ENCODE measurements around the gene AK3.
"Not testable (repeated sequence)": the region's sequence is repeated elsewhere in the genome, so short reads cannot be mapped to it uniquely, and the experiment has no call there.

Gene AK3

DNA sequence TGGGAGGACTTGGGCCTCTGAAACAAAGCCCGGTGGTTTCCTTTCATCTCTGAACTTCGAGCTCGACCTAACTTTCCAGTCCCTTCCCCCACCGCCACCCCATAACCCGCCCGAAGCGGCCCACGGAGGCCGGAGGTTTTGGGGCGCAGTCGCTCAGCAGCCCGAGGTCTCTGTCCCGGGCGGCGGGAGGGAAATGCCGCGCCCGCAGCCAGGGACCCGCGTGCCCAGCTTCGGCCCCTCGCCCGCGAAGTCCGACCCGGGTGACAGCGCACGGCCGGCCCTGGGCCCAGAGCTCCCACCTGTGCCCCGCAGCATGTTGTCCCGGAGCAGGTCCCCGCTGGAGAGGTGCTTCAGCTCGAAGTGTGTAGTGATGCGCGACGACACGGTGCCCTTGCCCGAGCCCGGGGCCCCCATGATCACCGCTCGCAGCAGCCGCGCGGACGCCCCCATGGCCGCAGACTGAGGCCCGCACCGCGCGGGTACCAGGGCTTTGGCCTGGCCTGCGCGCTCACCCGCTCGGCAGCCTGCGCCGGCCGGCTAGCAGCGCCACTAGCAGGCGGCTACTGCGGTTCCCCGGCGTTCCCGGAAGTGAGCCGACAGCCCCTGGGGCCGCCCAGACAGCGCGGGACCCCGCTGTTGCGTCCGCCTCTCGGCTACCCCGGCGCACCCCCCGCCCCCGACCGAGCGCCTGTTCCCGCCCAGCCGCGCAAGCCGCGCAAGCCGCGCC is at the start of gene AK3:
Gene AK3 (minus strand): TSS at position 565 of the 727 bp plus-strand sequence. CDS start 115 bp downstream, at position 450.
- DNase-seq: peak; percentile 88

DNA sequence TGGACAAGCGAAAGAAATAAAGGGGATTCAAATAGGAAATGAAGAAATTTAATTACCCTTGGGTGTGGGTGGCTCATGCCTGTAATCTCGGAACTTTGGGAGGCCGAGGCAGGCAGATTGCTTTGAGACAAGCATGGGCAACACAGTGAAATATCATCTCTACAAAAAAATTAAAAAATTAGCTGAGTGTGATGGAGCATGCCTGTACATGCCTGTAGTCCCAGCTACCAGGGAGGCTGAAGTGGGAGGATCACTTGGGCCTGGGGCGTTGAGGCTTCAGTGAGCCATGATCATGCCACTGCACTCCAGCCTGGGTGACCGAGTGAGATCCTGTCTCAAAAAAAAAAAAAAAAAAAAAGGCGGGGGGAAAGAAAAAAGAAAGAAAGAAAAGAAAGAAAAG is 47.7 kb upstream of the AK3 start:
- DNase-seq: no peak

DNA sequence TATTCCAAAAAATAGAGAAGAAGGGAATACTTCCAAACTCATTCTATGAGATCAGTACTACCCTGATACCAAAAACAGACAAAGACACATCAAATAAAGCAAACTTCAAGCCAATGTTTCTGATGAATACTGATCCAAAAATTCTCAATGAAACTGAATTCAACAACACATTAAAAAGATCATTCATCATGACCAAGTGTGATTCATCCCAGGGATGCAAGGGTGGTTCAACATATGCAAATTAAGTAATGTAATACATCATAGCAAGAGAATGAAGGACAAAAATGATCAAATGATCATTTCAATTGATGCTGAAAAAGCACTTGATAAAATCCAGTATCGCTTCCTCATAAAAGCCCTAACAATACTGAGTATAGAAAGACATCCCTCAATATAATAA is 46.9 kb upstream of the AK3 start:
- no peak for DNase-seq

DNA sequence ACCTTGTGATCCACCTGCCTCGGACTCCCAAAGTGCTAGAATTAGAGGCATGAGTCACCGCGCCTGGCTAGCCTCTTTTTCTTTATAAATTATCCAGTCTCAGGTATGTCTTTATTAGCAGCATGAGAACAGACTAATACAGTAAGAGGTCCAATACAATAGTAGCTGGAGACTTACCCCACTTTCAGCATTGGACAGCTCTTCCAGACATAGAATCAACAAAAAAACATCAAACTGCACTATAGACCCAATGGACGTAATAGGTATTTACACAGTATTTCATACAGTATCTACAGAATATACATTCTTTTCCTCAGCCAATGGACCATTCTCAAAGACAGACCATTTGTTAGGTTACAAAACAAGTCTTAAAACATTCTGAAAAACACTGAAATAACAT is 45.6 kb upstream of the AK3 start:
- no peak for DNase-seq

DNA sequence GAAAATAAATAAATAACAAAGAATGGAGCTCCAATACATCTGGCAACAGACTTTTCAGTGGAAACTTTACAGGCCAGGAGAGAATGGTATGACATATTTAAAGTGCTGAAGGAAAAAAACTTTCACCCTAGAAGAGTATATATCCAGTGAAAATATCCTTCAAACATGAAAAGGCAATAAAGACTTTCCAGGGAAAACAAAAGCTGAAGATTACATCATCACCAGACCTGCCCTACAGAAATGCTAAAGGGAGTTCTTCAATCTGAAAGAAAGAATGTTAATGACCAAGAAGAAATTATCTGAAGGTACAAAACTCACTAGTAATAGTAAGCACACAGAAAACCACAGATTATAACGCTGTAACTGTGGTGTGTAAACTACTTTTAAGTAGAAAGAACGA is 43.4 kb upstream of the AK3 start:
- no peak for DNase-seq

DNA sequence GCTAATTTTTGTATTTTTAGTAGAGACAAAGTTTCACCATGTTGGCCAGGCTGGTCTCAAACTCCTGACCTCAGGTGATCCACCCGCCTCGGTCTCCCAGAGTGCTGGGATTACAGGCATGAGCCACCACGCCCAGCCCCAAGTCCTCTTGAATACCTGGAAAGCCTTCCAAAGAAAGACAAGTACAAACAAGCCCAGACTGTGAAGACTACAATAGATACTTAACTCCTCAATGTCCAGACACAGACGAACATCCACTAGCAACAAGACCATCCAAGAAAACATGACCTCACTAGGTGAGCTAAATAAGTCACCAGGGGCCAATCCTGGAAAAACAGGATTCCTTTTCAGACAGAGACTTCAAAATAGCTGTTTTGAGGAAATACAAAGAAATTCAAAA is 42.2 kb upstream of the AK3 start:
- not testable (repeated sequence) for DNase-seq

DNA sequence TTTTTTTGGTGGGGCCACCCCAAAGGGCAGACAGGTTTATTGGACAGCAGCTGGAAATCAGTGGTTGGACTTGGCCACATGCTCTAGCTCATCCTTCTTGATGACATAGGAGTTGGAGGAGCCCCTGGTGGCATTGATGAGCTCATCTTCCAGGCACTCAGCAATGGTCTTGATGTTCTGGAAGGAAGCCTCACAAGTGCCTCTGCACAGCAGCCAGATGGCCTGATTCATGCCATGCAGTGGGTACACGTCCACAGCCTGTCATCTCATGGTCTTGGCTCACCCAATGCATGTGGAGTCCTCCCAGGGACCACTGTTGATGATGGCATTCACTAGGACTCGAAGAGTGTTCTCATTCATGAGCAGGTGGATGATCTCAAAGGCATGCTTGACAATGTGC is 40.4 kb upstream of the AK3 start:
- DNase-seq: no peak

DNA sequence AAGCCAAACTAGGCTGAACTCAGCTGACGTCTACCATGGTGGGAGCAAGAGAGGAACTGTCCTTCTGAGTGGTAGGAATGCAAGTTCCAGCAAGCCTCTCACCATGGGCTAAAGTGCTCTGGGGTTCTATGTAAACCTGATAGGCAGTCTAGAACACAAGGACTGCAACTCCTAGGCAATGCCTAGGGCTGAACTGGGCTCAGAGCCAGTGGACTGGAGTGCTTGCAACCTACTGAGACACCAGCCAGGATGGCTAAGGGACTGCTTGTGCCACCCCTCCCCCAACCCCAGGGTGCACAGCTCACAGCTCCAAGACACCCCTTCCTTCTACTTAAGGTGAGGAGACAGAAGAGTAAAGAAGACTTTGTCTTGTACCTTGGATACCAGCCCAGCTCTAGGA is 39.6 kb upstream of the AK3 start:
- DNase-seq: no peak

DNA sequence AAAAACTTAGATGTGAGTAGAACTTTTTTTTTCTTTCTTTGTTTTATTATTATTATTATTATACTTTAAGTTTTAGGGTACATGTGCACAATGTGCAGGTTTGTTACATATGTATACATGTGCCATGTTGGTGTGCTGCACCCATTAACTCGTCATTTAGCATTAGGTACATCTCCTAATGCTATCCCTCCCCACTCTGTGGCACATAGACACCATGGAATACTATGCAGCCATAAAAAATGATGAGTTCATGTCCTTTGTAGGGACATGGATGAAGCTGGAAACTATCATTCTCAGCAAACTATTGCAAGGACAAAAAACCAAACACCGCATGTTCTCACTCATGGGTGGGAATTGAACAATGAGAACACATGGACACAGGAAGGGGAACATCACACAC is 34.0 kb upstream of the AK3 start:
- not testable (repeated sequence) for DNase-seq

DNA sequence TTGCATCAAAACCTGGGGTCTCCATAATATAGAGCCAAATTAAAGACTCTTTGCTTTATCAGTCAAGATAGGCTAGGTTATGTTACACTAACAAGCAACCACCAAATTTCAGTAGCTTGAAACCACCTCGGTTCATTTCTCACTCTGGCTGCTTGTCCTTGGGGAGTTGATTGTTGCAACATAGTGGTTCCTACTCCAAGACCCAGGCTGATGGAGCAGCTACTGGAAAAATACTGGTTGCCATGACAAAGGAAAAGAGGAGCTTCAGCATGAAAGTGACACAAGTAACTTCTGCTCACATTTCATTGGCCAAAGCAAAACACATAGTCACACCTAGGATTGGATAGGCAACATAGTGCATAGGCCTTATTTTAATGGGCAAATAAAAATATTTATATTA is 33.2 kb upstream of the AK3 start:
- no peak for DNase-seq

DNA sequence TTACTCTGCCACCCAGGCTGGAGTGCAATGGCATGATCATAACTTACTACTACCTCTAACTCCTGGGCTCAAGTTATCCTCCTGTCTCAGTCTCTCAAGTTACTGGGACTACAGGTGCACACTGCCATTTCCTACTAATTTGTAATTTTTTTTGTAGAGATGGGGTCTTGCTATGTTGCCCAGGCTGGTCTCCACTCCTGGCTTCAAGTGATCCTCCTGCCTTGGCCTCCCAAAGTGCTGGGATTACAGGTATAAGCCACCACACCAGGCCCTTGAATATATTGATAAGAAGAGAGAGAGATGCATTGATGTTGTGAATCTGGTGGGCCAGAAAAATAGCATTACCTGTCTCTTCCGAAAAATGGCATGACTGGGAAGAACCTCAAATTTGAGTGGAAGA is 30.8 kb upstream of the AK3 start:
- DNase-seq: no peak

DNA sequence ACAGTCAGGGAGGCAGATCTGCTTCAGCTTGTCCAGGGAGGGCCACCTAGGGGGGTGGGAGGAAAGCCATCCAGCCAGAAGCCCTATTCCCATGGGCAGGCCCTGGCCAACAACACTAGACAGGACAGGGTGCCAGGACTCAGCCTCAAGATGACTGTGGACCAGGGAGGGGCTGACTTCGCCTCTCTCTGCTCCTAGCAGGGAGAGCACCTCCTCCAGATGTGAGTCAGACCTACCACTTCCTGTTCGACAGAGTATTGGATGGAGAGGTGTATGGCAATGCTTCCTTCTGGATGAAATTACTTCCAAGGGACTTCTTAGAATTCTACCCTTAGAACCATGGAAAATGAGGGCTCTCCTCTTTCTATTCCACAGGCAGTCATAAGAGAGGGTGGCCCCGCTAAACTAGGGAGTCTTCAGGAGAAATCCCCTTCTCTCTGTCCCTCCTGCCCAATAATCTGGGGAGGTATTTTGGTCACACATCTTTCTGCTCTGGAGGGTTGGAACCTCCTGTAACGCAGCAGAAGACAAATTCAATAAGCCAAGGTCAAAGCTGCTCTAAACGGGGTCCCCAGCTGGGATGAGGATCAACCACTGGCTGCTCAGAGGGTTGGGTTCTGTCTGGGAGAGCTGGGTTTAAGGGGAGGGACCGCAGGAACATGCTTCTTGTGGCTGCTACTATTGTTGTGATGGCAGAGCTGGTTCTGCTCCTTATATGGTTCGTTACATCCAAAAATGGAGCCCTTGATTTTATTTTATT is 28.5 kb upstream of the AK3 start:
- DNase-seq: no peak

DNA sequence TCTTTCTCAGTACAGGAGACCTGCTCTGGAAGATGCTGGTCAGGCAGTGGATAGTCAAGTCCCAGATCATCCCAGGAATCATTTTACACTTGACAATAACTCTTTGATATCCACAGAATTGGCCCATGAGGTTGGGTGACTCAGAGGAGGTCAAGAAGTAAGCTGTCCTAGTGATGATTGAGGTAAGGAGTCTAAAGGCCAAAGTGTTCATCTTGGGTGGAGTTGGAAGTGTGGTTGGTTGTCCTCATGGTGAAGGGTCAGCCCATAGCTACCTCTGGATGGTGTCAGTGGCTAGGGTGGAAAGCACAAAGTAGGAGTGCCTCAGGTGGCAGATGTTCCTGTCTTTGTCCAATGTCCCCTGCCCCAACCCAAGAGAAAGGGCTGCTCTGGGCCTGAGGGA is 27.7 kb upstream of the AK3 start:
- no peak for DNase-seq

DNA sequence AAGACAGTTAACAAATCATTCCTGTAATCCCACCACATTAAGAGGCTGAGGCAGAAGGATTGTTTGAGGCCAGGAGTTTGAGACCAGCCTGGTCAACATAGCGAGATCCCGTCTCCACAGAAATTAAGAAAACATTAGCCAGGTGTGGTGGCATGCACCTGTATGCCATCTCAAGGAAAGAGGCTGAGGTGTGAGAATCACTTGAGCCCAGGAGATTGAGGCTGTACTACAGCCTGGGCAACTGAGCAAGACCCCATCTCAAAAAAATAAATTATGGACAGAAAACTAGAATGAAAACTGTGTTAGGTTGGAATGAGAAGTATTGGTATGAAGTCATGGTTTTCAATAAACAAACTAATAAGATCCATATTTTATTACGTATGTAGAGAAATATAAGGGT is 23.0 kb upstream of the AK3 start:
- no peak for DNase-seq

DNA sequence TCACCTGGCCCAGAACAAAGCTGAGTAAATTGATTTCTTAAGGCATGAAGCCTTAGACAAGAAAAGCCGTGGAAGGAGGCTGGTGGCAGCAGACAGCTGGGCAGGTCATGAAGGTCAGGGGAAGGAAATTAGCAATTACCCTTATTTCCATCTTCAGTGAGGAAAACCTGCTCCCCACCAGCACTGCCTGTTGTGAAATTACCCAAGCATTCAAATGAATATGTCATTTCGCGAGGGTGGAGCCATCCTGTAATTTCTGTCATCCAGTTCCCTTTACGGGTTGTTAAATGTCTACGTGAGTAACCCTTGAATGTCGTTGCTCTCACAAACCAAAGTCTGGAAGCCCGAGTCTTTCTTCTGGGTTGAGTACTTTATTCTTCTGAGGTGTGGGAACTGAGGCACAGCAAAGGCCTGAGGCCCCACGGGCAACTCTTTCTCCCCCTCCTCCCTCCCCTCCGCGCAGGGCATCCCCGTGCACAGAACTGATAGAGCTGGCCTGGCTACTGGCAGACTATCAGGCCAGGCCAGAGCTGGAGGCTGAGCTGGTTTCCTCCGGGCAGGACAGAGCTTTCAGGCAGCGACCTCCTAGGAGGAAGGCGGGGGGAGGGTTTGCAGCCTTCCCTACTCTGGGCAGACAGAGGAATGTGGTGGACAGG is 22.0 kb upstream of the AK3 start:
- no peak for DNase-seq

DNA sequence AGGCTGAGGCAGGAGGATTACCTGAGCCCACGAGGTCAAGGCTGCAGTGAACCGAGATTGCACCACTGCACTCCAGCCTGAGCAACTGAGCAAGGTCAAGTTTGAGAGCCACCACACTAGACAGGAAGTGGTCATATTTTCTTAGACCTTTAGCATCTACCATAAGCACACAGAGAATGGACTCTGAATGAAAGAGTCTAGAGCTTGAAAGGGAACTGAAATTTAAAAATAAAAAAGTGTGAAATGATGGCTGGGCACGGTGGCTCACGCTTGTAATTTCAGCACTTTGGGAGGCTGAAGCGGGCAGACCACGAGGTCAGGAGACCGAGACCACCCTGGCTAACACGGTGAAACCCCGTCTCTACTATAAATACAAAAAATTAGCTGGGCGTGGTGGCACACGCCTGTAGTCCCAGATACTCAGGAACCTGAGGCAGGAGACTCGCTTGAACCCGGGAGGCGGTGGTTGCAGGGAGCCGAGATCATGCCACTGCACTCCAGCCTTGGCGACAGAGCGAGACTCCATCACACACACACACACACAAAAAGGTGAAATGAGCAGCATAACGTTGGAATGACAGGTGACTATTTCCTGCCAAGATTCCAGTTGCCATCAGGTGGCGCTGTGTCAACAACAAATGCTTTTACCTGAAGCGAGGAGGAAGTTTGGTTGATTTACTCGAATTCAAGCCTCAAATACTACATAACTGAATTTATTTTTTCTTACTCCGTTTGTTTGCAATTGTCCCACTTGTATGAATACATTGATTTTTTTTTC is 21.3 kb upstream of the AK3 start:
- DNase-seq: peak; percentile 84

DNA sequence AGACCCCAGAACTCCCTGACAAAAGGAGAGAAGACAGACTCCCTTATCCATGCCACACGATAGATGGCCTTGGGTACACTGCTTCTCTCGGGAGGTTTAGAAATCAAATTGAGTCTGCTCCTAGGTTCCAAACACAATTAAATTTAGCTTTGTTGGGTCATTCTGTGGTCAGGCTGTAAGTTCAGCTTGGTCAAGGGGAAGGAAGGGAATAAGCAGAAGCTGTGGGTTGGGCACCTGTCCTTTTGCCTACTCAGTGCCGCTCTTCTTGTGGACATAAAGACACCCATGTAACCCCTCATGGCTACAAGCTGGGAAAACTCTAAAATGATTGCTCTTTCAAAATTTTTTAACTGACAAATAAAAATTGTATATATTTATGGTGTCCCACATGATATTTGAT is 19.1 kb upstream of the AK3 start:
- no peak for DNase-seq

DNA sequence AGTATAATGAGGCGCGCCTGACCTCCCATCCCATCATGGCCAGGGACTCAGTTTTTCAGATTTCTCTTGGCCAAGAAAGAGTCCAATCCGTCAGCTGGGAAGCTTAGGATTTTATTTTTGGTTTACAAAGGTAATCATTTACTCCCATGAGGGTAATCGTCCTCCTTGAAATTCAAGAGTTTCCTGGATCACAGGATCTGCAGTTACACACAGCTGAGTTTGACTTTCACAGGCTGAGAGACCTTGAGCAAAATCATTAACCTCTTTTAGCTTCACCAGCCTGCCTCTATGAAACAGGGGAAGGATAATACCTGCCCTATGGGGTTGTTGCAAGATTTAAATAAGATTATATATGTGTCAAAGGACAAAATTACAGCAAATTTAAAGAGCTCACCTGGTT is 15.4 kb upstream of the AK3 start:
- DNase-seq: no peak

DNA sequence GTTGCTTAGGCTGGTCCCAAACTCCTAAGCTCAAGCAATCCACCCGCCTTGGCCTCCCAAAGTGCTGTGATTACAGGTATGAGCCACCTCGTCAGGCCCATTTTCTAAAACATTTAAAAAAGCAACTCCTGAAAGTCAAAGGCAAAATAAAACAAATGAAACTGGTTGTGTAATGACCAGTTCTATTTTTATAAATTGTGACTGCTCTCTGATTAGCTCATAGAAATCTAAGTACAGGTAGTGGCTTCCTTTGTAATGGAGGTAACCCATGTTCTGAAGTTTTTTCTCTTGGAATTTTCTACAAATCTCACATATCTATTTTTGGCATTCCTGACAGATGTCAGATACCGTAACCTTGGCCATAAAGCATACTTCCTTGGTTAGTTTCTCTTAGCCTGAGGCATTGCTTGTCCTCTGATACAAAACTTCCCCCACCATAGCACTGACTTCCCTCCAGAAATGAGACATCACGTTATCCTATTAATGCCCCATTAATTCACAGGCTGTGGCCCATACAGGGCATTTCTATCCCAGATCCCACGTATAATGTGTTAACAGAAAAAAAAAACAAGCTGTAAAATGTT is 14.1 kb upstream of the AK3 start:
- DNase-seq: no peak

DNA sequence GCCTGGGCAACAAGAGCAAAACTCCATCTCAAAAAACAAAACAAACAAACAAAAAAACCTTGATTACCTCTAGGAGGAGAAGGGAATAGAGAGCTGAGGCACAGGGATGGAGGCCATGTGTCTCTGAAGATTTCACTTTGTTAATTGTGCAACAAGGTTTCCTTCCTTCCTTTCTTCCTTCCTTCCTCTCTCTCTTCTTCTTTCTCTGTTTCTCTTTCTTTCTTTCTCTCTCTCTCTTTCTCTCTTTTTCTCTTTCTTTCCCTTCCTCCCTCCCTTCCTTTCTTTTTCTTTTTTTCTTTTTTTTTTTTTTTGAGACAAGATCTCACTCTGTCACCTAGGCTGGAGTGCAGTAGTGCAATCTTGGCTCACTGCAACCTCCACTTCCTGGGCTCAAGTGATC is 13.5 kb upstream of the AK3 start:
- DNase-seq: not testable (repeated sequence)

DNA sequence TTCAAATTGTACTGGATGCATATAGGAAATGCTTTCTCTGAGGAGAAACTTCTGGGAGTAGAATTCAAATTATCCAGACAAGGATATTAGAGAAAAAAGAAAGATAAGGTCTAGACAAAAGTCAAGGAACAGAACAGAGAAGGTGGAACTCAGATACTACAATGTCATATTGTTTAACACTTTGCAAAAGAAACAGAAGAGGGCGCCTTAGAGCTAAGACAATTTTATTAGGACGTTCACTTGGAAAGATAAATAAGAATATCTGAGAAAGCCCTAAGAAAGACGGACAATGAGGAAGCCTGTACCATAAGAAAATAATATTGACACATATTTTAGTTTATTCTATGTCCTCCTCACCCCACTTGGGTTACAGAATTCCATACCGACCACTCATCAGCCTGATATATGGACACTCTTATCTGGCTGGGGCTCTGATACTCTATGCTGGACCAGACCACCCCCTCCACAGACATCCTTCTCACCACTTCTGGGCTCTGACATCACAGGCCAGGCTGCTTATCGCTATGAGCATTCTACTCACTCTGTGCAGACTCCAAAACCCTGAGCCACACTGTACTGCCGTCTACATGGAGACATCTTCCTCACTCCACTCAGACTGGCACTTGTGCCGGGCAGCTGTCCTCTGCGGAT is 9.1 kb upstream of the AK3 start:
- peak; percentile 49 for DNase-seq

DNA sequence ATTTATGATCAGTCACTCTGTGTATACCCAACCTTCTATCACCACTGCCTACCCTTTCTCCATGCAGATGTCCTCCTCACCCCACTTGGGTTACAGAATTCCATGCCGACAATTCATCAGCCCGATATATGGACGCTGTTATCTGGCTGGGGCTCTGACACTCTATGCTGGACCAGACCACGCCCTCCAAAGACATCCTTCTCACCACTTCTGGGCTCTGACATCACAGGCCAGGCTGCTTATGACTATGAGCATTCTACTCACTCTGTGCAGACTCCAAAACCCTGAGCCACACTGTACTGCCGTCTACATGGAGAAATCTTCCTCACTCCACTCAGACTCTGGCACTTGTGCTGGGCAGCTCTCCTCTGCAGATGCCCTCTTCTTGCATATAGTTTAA is 7.6 kb upstream of the AK3 start:
- DNase-seq: no peak
